Uterine smooth muscle cell (primary cell): ENCODE results near the gene BNIP5. TPM values are rescaled to one million over a fixed set of nuclear protein-coding genes. Genes with fewer than 3 reads are reported as not detected.

Source experiments
- total RNA-seq: library from RNA; depleted of rRNA; stranded (reverse); fragments of >200 nt; gene quantifications from 2 replicates; pipeline ENCODE4 v1.2.3, GENCODE V29; 2014

Gene BNIP5, protein sequence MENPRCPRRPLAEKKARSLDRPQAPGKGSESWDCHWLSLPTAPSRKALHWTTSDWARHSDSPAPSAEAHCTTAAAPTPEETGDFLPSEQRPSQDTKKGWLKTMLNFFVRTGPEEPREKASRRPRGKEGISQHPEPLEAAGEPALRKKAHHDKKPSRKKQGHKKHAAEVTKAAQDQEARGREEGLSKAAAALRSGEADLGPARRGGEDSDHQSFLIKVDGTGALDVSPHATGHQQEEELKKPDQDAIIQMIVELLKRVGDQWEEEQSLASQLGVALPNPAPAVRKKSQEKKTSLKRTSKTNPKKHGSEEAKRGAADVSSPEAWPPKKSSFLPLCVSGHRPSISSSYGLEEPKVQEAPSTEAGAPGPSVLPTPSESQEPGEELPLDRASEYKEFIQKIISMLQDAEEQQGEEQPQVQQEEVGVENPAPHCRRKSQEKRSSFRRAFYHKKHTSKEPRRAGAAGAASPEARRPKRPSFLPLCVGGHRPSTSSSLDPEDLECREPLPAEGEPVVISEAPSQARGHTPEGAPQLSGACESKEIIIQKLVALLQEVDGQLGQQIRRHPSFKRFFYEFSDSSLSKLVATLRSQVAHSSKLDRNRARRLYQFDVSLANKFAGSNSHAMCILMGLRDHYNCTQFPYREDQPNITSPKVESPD
- not detected in 2 replicates for total RNA-seq

DNA sequence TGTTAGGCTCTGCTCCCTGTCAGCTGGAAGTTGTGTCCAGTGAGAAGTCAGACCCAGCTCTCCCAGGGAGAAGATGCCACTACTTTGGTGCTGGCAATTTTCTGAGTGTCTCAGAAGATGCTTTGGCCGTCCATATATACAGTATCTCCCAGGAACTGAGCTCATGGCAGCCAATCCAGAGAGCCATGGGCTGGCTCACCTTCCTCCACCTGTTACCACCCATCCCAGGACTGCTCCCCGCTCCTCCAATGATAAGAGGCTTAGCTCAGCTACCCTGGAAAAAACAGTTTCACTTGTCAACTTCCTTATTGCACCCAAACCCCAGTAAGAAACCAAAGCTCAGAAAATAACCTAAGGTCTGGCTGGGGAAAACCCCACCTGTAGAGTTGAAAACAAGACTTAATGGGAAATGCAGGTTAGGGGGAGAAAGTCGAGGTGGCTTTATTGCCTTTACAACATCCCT lies at the start of gene BNIP5:
BNIP5 (minus strand) TSS at position 110 of the 463 bp plus-strand sequence. CDS start 6,198 bp downstream, outside the sequence.

DNA sequence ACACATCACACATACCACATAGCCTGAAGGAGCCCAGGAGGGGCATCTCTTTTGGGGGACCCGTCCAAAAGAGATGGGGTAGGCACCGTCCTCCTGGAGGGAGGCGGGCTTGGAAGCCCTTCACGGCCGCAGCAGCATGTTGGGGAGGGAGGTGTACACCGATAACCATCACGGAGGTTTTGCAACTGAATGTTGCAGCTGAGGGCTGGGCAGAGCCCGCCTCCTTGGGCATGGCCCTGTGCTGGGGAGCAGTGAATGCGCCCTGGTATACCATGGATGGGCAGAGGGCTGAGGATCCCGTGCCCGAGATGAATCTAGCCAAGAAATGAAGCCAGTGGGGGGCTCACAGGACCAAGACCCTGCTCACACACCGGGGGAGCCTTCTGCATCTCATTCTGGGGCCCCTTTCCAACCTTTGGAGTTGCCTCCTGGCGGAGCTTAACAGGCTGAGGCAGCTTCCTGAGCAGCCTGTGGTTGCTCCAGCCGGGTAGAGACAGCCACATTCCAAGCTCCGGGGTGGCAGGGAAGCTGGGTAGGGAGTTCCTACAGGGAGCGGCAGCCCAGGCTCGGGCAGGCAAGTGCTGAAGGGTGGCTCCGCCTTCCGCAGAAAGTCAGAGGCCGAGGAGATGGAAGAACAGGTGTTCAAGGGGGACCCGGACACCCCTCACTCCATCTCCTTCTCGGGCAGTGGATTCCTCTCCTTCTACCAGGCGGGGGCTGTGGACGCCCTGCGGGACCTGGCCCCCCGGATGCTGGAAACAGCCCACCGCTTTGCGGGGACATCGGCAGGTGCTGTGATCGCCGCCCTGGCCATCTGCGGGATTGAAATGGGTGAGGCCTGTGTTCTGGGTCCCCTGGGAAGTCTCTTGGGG lies 66.6 kb downstream of the BNIP5 start, which contains the start of gene PNPLA1:
PNPLA1 (plus strand) TSS at position 227 of the 872 bp plus-strand sequence; CDS start at position 627, 400 bp downstream.

Other genes starting within 250 kb of the BNIP5 start
- gene MAPK13, start 206.4 kb downstream of the BNIP5 start, total RNA-seq: 28.2 and 34.1 TPM in 2 replicates
- gene BRPF3, start 140.1 kb downstream of the BNIP5 start, total RNA-seq: 17.2 and 20.9 TPM in 2 replicates
- gene PNPLA1, start 66.8 kb downstream of the BNIP5 start, total RNA-seq: not detected in 2 replicates
- 0.12 and 0.22 TPM in 2 replicates for gene ETV7, start 50.8 kb upstream of the BNIP5 start, total RNA-seq
- not detected in 2 replicates for gene PXT1, start 106.0 kb upstream of the BNIP5 start, total RNA-seq
- gene KCTD20, start 106.1 kb upstream of the BNIP5 start, total RNA-seq: 40.7 and 41.4 TPM in 2 replicates
- gene STK38, start 210.6 kb upstream of the BNIP5 start, total RNA-seq: 13.4 and 19.0 TPM in 2 replicates